ENCODE measurements around the gene ASAP2. TPM values are rescaled to one million over a fixed set of nuclear protein-coding genes. Genes with fewer than 3 reads are reported as not detected.

The ASAP2 gene
- polyA plus RNA-seq, 1 donor from 2014 or later, result 41.0 TPM

DNA sequence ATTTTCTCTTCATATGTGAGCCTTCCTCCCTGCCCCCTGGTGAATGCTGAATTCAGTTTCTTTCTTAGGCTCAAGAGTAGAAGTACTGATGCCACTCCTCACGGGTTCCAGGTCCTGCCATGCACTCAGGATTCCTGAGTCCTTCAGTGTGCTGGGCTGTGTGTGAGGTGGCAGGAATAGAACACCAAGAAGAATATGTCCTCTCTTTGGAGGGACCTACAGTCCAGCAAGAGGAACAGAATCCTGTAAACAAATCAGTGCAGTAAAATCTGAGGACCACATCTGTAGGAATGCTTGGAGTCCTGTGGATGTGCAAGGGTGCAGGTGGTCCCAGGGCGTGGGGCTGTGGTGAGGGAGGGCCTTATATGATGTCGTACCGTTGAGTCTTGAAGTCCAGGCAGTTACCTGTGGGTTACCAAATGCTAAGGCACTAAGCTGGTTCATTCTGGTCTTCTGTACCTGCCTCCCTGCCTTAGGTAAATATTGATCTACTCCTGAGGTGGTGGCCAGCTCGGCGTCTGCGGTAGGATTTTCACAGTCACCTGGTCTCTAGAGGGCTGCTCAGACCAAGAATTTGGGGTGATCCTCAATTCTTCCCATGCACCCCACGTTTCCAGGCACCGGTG, 5.5 kb downstream of the ASAP2 start:
- Histone ChIP-seq H2AFZ (ENCODE audit: low read depth, low read length) (no peak overlapping the region), H3K79me2 (replicated peaks; ENCODE audit: insufficient read depth, low read length) (peaks cover 88% of the 10 kb centered on the region), H3F3A (ENCODE audit: insufficient read depth, low read length, poor library complexity, severe bottlenecking) (no peaks in the 10 kb centered on the region), H3K4me3 (ENCODE audit: low read length) (no peak overlapping the region), H3K27me3 (ENCODE audit: insufficient read depth, low read depth, low read length) (no peaks in the 10 kb centered on the region), H3K36me3 (ENCODE audit: insufficient read depth, low read length) (no peaks in the 10 kb centered on the region), H3K9me2 (ENCODE audit: insufficient read depth, low read length) (no peaks in the 10 kb centered on the region), H3K9ac (ENCODE audit: low read length) (no peak overlapping the region), H4K20me1 (ENCODE audit: insufficient read depth) (peaks cover 3% of the 10 kb centered on the region), H3K27ac (ENCODE audit: low read length) (no peak overlapping the region), H3K9me3 (ENCODE audit: low read length) (no peaks in the 10 kb centered on the region), H3K4me2 (ENCODE audit: low read length) (no peak overlapping the region)
- no peak for TF ChIP-seq TAF1 (IDR thresholded peaks at IDR 0.05; ENCODE audit: low read depth)
- no peak for TF ChIP-seq EP300 (conservative IDR thresholded peaks at IDR 0.05; ENCODE audit: poor library complexity, severe bottlenecking)
- TF ChIP-seq, protein P1, sequence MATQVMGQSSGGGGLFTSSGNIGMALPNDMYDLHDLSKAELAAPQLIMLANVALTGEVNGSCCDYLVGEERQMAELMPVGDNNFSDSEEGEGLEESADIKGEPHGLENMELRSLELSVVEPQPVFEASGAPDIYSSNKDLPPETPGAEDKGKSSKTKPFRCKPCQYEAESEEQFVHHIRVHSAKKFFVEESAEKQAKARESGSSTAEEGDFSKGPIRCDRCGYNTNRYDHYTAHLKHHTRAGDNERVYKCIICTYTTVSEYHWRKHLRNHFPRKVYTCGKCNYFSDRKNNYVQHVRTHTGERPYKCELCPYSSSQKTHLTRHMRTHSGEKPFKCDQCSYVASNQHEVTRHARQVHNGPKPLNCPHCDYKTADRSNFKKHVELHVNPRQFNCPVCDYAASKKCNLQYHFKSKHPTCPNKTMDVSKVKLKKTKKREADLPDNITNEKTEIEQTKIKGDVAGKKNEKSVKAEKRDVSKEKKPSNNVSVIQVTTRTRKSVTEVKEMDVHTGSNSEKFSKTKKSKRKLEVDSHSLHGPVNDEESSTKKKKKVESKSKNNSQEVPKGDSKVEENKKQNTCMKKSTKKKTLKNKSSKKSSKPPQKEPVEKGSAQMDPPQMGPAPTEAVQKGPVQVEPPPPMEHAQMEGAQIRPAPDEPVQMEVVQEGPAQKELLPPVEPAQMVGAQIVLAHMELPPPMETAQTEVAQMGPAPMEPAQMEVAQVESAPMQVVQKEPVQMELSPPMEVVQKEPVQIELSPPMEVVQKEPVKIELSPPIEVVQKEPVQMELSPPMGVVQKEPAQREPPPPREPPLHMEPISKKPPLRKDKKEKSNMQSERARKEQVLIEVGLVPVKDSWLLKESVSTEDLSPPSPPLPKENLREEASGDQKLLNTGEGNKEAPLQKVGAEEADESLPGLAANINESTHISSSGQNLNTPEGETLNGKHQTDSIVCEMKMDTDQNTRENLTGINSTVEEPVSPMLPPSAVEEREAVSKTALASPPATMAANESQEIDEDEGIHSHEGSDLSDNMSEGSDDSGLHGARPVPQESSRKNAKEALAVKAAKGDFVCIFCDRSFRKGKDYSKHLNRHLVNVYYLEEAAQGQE (IDR thresholded peaks at IDR 0.05; ENCODE audit: borderline replicate concordance), result no peak
- TF ChIP-seq MXI1 (conservative IDR thresholded peaks at IDR 0.05; ENCODE audit: poor library complexity, severe bottlenecking), result no peak
- no peak for TF ChIP-seq EZH2 (IDR thresholded peaks at IDR 0.05; ENCODE audit: borderline replicate concordance, insufficient read depth, low read length, poor library complexity, severe bottlenecking)
- TF ChIP-seq POLR2AphosphoS5 (IDR thresholded peaks at IDR 0.05), result no peak

GRCh38 chr2:9212661-9213411, 6.2 kb downstream of the ASAP2 start:
- TF ChIP-seq EZH2 (IDR thresholded peaks at IDR 0.05; ENCODE audit: borderline replicate concordance, insufficient read depth, low read length, poor library complexity, severe bottlenecking) (no peak), TAF1 (IDR thresholded peaks at IDR 0.05; ENCODE audit: low read depth) (no peak), CTCF (IDR thresholded peaks at IDR 0.05; ENCODE audit: poor library complexity, severe bottlenecking) (no peak), POLR2AphosphoS5 (IDR thresholded peaks at IDR 0.05) (no peak), RAD21 (conservative IDR thresholded peaks at IDR 0.05) (no peak), SMC3 (conservative IDR thresholded peaks at IDR 0.05; ENCODE audit: poor library complexity) (no peak), MXI1 (conservative IDR thresholded peaks at IDR 0.05; ENCODE audit: poor library complexity, severe bottlenecking) (no peak), EP300 (conservative IDR thresholded peaks at IDR 0.05; ENCODE audit: poor library complexity, severe bottlenecking) (no peak)
- TF ChIP-seq, protein P1 (IDR thresholded peaks at IDR 0.05; ENCODE audit: borderline replicate concordance), result no peak
- Histone ChIP-seq H3K9me2 (ENCODE audit: insufficient read depth, low read length) (no peaks in the 10 kb centered on the region), H3K79me2 (replicated peaks; ENCODE audit: insufficient read depth, low read length) (peaks cover 82% of the 10 kb centered on the region), H4K20me1 (ENCODE audit: insufficient read depth) (peaks cover 3% of the 10 kb centered on the region), H3K27ac (ENCODE audit: low read length) (no peak overlapping the region), H3K9me3 (ENCODE audit: low read length) (no peaks in the 10 kb centered on the region), H3K4me2 (ENCODE audit: low read length) (no peak overlapping the region), H3F3A (ENCODE audit: insufficient read depth, low read length, poor library complexity, severe bottlenecking) (no peaks in the 10 kb centered on the region), H3K27me3 (ENCODE audit: insufficient read depth, low read depth, low read length) (no peaks in the 10 kb centered on the region), H3K9ac (ENCODE audit: low read length) (no peak overlapping the region), H3K36me3 (ENCODE audit: insufficient read depth, low read length) (no peaks in the 10 kb centered on the region), H2AFZ (ENCODE audit: low read depth, low read length) (no peak overlapping the region), H3K4me3 (ENCODE audit: low read length) (no peak overlapping the region)
